AML-193 (cell line): ENCODE data around the gene KDM6A.
"Not testable (repeated sequence)": the region's sequence is repeated elsewhere in the genome, so short reads cannot be mapped to it uniquely, and the experiment has no call there.

Experiments used
- DNase-seq, 2 experiments: peaks; one replicate each; lab custom pipeline; 2025; lab: John Stamatoyannopoulos, UW

KDM6A gene

DNA sequence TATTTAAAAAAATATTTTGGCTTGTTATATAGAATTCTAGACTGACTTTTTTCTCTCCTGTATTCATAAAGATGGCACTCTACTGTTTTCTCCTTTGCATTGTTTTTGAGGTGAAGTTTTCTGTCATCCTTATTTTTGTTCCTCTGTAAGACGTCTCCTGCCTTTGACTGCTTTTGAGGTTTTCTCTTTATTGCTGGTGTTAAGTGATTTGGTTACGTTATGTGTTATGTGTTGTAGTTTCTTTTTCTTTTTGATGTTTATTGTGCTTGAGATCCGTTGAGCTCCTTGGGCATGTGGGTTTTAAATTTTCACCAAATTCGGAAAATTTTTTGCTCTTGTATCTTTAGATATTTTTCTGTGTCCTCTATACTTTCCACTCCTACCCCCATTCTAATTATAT, 50.0 kb downstream of the KDM6A start:
- DNase-seq = no peak

DNA sequence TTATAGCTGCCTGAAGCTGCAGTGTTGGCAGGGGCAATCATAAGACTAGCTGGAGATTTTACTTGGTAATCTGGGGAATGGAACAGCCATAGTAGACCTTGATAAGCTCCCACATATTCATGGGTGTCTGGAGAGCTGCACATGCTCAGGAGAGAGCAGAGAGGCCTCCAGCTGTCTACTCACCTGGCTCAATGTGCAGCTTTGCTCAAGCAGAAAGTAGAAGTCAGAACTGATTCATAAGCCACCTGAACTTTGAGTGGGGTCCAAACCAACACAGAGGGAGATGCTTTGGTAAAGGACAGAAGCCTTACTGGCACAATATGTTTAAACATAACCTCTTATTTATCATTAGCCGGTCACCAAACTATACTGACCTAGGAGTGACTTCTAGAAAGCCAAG, 54.4 kb downstream of the KDM6A start:
- no peak for DNase-seq

GRCh38 chrX:44931441-44931973, 58.5 kb downstream of the KDM6A start:
- no peak for DNase-seq

DNA sequence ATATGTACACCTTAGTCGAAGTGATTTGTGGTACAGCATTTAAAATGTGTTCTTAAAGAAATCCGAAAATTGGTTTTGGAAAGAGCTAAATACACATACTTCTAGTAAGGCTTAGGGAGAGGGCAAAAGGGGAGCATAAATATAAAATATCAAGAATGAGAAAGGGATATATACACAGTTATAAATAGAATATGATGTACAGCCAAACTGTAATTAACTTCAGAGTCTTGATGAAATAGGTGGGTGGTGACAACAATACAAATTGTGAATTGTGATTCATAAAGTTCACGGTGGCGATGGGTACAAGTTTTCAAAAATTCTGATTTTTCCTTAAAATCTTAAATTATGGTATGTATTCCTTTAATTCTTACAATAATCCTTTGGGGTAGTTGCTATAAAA, 62.2 kb downstream of the KDM6A start:
- DNase-seq = no peak

DNA sequence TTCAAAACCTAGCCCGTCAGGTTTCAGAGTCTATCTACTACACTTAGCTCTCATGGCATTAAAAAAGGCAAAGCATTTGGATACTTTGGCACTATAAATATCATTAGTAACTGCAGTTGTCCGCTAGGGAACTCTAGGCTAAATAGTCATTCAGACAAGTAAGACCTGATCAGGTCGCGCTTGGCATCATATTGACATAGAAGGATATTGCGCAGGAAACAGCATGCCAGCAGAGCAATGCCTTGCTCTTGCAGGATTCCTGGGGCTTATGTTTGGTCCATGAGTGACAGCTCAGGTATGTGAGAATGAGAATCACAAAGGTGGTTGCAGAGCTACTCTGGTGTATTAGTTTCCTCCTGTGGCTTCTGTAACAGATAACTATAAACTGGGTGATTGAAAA, 62.7 kb downstream of the KDM6A start:
- DNase-seq = no peak

DNA sequence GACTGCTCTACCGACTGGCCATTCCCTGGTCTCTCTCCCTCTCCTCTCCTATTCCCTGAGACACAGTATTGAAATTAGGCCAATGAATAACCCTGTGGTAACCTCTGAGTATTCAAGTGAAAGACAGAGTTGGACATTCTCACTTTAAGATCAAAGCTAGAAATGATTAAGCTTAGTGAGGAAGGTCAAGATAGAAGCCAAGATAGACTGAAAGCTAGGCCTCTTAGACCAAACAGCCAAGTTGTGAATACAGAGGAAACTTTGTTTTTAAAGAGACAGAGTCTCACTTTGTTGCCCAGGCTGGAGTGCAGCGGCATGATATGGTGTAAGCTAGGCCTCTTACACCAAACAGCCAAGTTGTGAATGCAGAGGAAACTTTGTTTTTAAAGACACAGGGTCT, 64.6 kb downstream of the KDM6A start:
- DNase-seq = no peak

DNA sequence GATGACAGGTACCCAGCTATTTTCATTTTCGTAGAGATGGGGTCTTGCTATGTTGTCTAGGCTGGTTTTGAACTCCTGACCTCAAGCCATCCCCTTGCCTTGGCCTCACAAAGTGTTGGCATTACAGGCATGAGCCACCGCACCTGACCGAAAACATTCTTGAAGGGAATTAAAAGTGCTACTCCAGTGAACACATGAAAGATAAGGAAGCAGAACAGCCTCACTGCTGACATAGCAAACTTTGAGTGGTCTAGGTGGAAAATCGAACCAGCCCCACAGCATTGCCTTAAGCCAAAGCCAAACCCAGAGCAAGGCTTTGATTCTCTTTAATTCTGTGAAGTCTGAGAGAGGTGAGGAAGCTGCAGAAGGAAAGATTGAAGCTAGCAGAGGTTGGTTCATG, 65.1 kb downstream of the KDM6A start:
- DNase-seq = no peak

DNA sequence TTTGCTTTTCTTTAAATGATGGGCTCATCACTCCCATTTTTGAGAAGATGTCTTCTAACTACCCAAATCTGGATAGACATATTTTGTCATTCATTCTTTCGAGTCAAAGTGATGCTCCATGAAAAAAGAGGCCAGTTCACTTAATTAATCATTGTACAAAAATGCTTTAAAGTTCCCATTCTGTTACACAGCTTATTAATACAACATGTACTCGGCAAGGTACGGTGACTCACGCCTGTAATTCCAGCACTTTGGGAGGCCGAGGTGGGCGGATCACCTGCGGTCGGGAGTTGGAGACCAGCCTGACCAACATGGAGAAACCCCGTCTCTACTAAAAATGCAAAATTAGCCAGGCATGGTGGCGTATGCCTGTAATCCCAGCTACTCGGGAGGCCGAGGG, 67.6 kb downstream of the KDM6A start:
- not testable (repeated sequence) for DNase-seq

DNA sequence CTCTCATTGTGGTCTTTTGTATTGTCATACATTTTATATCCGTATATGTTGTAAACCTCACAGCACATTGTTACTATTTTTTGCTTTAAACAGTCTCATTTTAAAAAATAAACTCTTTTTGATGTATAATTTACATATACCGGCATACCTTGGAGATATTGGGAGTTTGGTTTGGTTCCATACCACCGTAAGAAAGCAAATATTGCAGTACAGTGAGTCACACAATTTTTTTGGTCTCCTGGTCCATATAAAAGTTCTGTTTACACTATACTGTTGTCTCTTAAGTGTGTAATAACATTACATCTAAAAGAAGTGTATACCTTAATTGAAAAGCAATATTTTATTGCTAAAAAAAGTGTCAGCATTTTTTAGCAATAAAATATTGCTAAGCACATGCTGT, 70.0 kb downstream of the KDM6A start:
- DNase-seq = no peak

- DNase-seq = no peak
Measured at GRCh38 chrX:44944894-44945293, 71.9 kb downstream of the KDM6A start.

DNA sequence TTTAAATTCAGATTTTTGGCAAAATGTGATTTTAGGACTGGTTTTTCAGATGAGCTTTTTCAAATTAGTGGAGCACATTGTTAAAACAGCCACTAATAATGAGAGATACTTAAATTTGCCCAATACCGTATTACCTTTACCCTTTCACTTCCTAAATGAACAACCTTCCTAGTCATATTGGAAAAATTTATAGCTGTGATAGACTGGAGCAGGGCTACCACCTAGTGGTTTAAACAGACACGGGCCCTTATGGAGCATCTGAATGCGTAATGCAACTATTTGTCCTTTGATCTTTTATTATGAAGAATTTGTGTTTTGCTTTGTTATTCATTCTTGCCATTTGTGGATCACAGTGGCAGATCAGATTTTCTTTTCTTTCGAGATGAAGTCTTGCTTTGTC, 72.7 kb downstream of the KDM6A start:
- DNase-seq = peak in 1 of 2 experiments; percentile 18

DNA sequence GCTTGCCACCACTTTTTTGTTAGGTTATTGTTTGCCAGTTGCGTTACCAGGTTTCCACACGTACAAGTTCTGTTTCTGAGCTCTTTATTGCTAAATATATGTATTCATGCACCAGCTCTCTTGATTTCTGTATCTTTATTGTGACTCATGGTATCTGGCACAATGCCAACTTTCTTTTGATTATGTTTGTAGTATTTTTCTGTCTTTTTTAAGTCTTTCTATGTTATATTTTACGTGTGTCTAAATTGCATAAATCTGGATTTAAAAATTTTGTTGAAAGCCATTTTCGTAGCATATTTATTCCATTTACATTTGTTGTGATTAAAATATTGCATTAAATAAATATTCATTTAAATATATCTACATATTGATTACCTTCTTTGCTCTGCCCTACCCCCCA, 73.8 kb downstream of the KDM6A start:
- no peak for DNase-seq

- DNase-seq = no peak
Measured at GRCh38 chrX:44947995-44948394, 75.0 kb downstream of the KDM6A start.

- no peak for DNase-seq
Measured at GRCh38 chrX:44948406-44948805, 75.4 kb downstream of the KDM6A start.

- no peak for DNase-seq
Measured at GRCh38 chrX:44949125-44949524, 76.1 kb downstream of the KDM6A start.

DNA sequence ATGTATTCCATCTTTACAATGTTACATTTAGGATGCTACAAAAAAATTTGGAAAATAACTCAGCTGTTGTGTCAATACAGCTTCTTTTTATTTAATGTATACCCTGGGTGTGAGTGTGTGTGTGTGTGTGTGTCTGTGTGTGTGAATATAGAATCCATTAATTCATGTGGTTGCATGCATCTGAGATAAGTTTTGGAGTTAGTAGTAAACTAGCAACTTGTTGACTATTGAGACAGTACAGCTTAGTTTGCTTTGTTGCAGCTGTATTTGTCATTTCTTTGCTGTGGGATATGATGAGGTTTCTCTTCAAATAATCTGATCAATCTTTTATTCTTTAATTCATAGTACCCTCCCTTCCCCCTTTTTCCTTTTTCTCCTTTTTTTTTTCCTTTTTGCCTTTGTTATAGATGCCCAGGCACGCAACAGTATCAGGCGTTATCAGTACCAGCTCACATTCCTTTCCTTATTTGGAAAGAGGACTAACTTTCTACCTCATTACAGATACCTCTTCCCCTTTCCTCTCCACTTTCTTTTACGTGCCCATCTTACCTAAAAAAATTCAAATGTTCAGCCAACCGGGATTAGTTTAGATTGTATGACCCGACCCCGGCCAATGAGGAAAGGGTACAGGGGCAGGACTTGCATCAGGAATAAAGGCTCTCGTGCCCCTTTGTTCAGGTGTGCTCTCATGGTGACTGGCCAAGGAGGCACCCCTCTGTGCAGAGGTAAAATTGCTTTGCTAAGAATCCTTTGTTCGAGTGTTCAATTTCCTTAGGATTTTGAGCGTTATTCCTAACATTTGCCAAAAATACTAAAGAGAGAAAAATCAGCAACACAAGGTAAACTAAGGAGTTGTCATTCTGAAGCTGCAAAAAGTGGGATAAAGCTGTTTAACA, 77.7 kb downstream of the KDM6A start:
- DNase-seq = not testable (repeated sequence)

DNA sequence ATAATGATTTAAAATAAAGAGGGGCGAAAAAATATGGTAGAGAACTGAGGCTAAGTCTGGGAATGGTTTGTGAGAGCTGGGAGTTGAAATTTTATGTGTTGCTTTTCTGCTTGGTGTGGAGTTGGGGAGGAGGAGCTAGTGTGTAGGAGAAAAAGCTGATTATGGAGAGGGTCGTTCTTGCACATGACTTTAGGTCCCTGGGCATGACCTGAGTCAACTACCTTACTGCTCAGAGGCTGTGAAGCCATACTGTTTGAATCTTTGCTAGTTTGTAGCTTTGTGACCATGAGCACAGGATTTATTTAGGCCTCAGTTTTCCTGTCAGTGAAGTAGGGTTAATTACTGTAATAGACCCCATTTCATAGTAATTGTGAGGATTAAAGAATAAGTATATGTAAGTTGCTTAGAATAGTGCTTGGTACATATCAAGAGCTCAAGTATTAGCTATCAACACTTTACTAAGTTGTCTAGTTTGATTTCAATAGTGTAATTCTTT, 78.6 kb downstream of the KDM6A start:
- DNase-seq = no peak

- no peak for DNase-seq
Measured at GRCh38 chrX:44952329-44953027, 79.5 kb downstream of the KDM6A start.

DNA sequence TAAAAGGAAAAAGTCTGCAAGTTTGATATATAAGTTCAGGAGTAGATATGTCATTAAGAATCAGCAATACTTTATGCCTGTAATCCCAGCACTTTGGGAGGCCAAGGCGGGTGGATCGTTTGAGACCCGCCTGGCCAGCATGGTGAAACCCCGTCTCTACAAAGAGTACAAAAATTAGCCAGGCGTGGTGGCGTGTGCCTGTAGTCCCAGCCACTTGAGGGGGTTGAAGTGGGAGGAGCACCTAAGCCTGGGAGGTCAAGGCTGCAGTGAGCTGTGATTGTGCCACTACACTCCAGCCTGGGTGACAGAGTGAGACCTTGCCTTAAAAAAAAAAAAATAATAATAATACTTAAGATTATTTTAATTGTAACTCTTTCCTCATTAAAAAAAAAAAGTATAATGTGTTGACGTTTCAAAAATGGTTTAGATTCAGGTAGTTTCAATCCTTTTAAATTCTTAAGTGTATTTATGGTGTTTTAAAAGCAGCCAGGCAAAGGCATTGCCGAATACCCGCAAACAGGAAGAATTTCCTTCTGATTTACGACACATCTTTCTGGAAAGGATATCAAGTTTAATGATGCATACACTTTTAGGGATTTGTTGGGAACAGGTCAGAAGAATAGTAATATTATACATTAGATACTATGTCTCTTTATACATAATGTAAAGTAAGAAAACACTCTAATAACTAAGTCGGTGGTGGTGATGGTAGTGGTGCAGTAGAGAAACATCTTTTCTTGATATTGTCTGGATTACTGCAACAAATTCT, 80.9 kb downstream of the KDM6A start:
- no peak for DNase-seq

DNA sequence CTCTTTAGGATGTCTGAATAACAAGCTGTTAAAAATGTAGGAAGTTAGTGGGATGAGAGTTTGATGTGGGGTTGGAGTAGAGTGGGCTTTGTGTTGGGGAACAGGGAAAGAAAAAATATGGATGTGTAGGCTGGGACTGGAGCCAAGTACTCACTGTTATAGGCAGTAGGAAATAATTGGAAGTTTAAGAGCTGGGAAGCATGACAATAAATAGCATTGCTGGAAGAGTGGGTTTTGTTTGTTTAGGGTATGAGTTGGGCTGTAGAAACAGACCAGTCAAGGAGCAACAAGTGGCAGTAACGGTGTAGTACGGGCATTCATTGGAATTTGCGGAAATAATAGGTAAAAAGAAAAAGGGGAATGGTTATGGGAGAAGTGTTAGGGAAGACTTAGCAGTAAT, 81.6 kb downstream of the KDM6A start:
- no peak for DNase-seq

DNA sequence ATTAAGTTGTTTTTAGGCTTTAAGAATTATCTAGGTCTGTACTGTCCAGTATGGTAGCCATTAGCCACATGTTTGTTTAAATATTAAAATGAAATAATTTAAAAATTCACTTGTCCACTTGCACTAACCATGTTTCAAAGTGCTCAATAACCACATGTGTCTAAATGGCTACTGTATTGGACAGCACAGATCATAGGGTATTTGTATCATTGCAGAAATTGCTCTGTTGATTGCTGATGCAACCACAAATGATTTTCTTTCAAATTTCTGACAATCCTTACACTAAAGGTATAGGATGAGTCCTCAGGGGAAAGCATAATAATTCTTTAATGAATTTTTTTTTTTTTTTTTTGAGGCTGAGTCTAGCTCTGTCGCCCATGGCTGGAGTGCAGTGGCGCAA, 84.9 kb downstream of the KDM6A start:
- no peak for DNase-seq

GRCh38 chrX:44958480-44958879, 85.5 kb downstream of the KDM6A start:
- no peak for DNase-seq
